K562 (cell line): ENCODE measurements around the gene CSMD2. TPM values are rescaled to one million over a fixed set of nuclear protein-coding genes. Genes with fewer than 3 reads are reported as not detected.

Experiments used
- CREB1 ChIP-seq, 2 experiments: sonication (generic) in 1 of 2; formaldehyde crosslinking in 1 of 2; IDR thresholded peaks; 2 replicates each; pipeline versions ENCODE4 v1.6.1 to v1.8.0; 2012 to 2022; ENCODE audit warnings: inconsistent platforms in 1 of 2, mild to moderate bottlenecking in 1 of 2, missing genetic modification reagents in 1 of 2, moderate library complexity in 1 of 2
- LEF1 ChIP-seq: fragments of 450-650 bp; IDR thresholded peaks from 2 replicates; pipeline ENCODE4 v1.6.1; 2016; ENCODE audit warnings: mild to moderate bottlenecking
- MGA ChIP-seq: fragments of 450-650 bp; IDR thresholded peaks from 2 replicates; pipeline ENCODE4 v1.6.1; 2016; ENCODE audit warnings: mild to moderate bottlenecking, moderate library complexity
- SMARCA4 ChIP-seq: fragments of 450-650 bp; IDR thresholded peaks from 2 replicates; pipeline ENCODE4 v1.6.1; 2016
- polyA plus RNA-seq, 8 experiments: library from polyadenylated mRNA; depleted of rRNA in 4 of 8; stranded (reverse) in 5 of 8; unstranded in 3 of 8; fragments of >200 nt; fragmentation: Nextera tagmentation in 2 of 8; fragmentation: Illumina TruSeq in 1 of 8; extraction: Ambion mirVana in 2 of 8; extraction: Trizol in 1 of 8; gene quantifications; 2 replicates each; pipeline versions ENCODE4 v1.2.1 to v1.2.3, GENCODE V29; 2011 to 2014; ENCODE audit warnings: inconsistent platforms in 1 of 8, missing spikeins in 1 of 8
- total RNA-seq, 7 experiments: library from RNA; depleted of rRNA in 6 of 7; stranded (reverse); fragments of >200 nt in 6 of 7; fragmentation: Illumina TruSeq in 2 of 7; extraction: Trizol in 2 of 7; gene quantifications; 2 replicates each; pipeline versions ENCODE4 v1.2.1 to v1.2.3, GENCODE V29; 2011 to 2021; ENCODE audit warnings: low replicate concordance in 1 of 7
- TF ChIP-seq, protein P1 (sequence below), 2 experiments: fragments of 450-650 bp in 1 of 2; sonication (generic) in 1 of 2; formaldehyde crosslinking in 1 of 2; IDR thresholded peaks; 2 replicates each; pipeline versions ENCODE4 v1.7.1 to v1.9.0; 2016 to 2022; ENCODE audit warnings: inconsistent platforms in 1 of 2, mild to moderate bottlenecking in 1 of 2, missing genetic modification reagents in 1 of 2

The CSMD2 gene
- total and polyA plus RNA-seq, 9 of the 15 experiments (the other 6 are each of a cell fraction or from before 2014, with no cell fraction given), result not detected

GRCh38 chr1:33472269-33472980 is 692.6 kb downstream of the CSMD2 start, which contains the start of gene ZSCAN20 (continued):
- TF ChIP-seq, protein P1, sequence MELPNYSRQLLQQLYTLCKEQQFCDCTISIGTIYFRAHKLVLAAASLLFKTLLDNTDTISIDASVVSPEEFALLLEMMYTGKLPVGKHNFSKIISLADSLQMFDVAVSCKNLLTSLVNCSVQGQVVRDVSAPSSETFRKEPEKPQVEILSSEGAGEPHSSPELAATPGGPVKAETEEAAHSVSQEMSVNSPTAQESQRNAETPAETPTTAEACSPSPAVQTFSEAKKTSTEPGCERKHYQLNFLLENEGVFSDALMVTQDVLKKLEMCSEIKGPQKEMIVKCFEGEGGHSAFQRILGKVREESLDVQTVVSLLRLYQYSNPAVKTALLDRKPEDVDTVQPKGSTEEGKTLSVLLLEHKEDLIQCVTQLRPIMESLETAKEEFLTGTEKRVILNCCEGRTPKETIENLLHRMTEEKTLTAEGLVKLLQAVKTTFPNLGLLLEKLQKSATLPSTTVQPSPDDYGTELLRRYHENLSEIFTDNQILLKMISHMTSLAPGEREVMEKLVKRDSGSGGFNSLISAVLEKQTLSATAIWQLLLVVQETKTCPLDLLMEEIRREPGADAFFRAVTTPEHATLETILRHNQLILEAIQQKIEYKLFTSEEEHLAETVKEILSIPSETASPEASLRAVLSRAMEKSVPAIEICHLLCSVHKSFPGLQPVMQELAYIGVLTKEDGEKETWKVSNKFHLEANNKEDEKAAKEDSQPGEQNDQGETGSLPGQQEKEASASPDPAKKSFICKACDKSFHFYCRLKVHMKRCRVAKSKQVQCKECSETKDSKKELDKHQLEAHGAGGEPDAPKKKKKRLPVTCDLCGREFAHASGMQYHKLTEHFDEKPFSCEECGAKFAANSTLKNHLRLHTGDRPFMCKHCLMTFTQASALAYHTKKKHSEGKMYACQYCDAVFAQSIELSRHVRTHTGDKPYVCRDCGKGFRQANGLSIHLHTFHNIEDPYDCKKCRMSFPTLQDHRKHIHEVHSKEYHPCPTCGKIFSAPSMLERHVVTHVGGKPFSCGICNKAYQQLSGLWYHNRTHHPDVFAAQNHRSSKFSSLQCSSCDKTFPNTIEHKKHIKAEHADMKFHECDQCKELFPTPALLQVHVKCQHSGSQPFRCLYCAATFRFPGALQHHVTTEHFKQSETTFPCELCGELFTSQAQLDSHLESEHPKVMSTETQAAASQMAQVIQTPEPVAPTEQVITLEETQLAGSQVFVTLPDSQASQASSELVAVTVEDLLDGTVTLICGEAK (IDR thresholded peaks at IDR 0.05), result peak; percentile 92
- TF ChIP-seq, protein P1 (CRISPR knock-in tag; IDR thresholded peaks at IDR 0.05), result no peak
- no peak; the same call in 1 of the 2 replicates for TF ChIP-seq LEF1
- TF ChIP-seq MGA, result 0 out of 2 replicates have a peak, but pooled peaks have one; percentile 24
- no peak for TF ChIP-seq CREB1 (IDR thresholded peaks at IDR 0.05)
- peak; percentile 39; the same call in 1 of the 2 replicates for TF ChIP-seq CREB1 (CRISPR knock-in tag; IDR thresholded peaks at IDR 0.05)
- no peak for TF ChIP-seq SMARCA4
